Renal cortex interstitium (tissue), 11 donors: ENCODE measurements around the gene MAST3. TPM values are rescaled to one million over a fixed set of nuclear protein-coding genes. Genes with fewer than 3 reads are reported as not detected.
"Not testable (repeated sequence)": the region's sequence is repeated elsewhere in the genome, so short reads cannot be mapped to it uniquely, and the experiment has no call there.

Experiments used
- DNase-seq, 11 donors: peaks; one replicate each; pipeline ENCODE4 v3.0.0-alpha.2; 2013; ENCODE audit warnings: low read depth in 9 of 11, low spot score in 4 of 11; ENCODE audit errors: extremely low read depth in 1 of 11
- polyA plus RNA-seq, 3 donors: library from polyadenylated mRNA; unstranded; fragments of 120-200 nt; gene quantifications; one replicate each; pipeline ENCODE4 v1.2.1, GENCODE V29; 2013; ENCODE audit not compliant: insufficient read length in 3 of 3

Gene MAST3
- polyA plus RNA-seq, 3 donors, result 4.6 to 9.2 (median 5.5) TPM

DNA sequence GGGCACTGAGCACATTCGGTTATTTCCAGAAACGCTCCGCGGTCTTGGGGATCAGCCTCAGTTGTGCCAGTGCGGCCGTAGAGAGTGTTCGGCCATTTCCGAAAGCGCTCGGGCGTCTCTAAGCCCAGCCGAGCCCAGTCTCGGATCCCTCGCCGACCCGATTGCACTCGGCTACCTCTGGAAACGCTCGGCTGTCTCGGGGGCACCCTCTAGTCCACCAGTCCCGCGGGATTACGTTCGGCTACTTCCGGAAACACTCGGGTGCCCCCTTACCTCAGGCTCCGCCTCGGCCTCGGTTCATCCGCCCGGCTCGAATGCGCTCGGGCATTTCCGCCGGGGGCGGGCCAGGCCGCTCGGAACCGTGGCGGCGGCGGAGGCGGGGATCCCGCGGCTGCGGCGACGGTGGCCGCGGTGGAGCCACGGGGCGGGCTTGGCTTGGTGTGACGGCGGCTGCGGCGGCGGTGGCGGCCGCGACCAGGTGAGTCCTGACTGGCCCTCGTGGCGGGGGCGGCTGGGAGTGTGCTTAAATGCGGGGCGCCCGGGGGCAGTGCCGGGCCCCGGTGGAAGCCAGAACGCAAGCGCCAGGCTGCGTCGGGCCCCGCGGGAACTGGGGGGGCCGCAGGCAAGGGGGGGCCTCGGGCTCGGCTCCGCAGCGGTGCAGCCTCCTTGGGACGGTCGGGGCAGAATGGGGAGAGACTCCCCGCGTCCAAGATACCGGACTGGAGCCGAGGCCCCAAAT, 55.4 kb downstream of the MAST3 start, which contains the start of gene PIK3R2:
TSS of gene PIK3R2 (plus strand) at position 347 of the 739 bp plus-strand sequence. CDS start 2,717 bp downstream, outside the sequence.
- DNase-seq, result peak; percentile 98 to 100 (median 99)

GRCh38 chr19:18153556-18154134, 56.1 kb downstream of the MAST3 start:
- no peak for DNase-seq

DNA sequence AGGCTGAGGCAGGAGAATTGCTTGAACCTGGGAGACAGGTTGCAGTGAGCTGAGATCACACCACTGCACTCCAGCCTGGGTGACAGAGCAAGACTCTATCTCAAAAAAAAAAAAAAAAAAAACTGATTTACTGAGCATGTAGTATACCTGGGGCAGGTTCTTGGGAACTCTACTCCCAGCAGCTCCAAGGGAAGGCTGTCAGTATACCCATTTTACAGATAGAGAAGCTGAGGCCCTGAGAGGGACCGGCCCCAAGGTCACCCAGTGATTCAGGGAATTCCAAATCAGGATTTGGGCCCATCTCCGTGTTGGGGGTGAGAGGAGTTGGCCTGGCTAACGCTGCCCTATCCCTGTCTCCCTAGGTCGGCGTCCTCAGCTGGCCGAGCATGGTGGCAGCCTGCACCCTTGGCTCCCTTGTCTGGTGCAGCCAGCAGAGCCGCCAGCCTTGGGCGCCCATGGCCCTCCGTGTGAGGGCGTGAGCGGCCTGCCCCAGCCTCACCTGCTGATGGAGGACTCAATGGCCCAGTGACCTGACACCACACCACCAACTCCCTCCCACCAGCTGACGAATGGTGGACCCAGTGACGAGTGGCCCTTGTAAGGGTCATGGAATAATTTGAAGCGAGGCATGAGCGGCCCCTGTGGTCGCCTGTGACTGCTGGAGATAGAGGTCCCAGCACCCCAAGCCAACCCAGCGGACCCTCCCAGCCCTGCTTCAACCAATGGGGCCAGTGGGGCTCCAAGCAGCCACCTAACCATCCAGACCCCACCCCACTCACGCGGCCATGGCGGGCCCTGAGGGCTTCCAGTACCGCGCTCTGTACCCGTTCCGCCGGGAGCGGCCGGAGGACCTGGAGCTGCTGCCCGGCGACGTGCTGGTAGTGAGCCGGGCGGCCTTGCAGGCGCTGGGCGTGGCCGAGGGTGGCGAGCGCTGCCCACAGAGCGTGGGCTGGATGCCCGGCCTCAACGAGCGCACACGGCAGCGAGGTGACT, 57.8 kb downstream of the MAST3 start:
- no peak for DNase-seq

DNA sequence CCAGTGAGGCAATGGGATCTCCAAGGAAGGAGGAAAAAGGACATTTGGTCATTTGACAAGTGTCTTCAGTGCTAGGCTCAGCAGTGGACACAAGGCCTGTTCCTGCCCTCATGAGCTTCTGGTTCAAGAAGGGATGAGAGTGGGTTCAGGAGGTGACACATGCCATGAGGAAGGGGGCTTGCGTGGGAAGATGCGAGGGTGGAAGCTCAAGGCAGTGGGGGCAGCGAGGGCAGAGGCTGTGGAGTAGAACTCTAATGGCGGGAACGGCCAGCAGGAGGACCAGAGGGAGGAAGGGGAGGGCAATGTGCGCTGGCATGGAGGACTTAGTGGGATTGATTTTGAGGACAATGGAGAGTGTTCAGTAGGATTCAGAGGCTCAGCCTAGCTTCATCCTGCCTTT, 58.7 kb downstream of the MAST3 start:
- DNase-seq, result no peak

GRCh38 chr19:18156841-18157464, 59.4 kb downstream of the MAST3 start:
- peak in 7 of 11 donors; percentile 53 to 77 (median 58) for DNase-seq

- DNase-seq, result no peak
Measured at GRCh38 chr19:18157465-18158063, 60.0 kb downstream of the MAST3 start.

GRCh38 chr19:18158467-18158866, 60.9 kb downstream of the MAST3 start:
- no peak for DNase-seq

GRCh38 chr19:18159059-18159616, 61.6 kb downstream of the MAST3 start:
- not testable (repeated sequence) for DNase-seq

DNA sequence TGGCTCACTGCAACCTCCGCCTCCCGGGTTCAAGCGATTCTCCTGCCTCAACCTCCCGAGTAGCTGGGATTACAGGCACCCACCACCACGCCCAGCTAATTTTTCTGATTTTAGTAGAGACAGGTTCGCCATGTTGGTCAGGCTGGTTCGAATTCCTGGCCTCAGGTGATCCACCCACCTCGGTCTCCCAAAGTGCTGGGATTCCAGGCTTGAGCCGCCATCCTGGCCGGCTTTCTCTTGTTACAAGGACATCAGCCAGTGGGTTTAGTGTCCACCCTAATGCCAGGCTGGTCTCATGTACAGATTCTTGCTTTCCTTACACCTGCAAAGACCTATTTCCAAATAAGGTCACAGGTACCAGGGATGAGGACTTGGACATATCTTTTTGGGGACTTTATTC, 62.2 kb downstream of the MAST3 start:
- no peak for DNase-seq

DNA sequence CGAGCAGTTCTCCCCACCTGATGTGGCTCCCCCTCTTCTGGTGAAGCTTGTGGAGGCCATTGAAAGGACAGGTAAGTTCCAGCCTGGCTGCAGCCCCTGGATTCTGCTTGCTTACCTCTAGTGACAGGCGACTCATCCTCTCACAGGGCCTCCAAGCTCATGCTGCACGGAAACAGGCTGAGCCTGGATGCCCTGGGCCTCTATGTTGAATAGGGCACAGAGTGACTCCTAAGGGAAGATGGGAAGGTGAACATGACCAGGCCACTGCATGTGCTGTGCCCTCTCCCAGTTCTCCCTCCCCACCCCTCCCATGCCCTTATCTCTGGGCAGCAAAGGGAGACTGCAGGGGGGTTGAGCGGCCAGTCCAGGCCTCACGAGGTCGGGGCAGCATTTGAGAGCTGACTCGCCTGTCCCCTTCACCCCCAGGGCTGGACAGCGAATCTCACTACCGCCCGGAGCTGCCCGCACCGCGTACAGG, 63.0 kb downstream of the MAST3 start:
- no peak for DNase-seq

DNA sequence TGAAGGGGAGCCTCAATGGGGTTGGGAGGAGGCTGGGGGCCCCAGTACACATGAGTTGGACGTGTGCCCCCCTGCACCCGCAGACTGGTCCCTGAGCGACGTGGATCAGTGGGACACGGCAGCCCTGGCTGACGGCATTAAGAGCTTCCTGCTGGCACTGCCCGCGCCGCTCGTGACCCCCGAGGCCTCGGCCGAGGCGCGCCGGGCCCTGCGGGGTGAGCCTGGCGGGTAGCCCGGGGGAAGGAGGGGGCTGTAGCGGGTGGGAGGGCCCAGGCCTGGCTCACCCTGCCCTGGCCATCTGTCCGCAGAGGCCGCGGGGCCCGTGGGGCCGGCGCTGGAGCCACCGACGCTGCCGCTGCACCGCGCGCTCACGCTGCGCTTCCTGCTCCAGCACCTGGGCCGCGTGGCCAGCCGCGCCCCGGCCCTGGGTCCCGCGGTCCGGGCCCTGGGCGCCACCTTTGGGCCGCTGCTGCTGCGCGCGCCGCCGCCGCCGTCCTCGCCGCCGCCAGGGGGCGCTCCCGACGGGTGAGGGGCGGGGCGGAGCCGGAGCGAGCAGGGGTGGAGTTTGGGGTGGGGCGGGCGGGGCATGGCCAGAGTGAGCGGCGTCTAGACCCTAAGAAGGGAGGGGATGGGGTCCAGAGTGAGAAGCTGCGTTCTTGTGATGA, 63.5 kb downstream of the MAST3 start:
- DNase-seq, result peak in 3 of 11 donors; percentile 54 to 66 (median 62)

DNA sequence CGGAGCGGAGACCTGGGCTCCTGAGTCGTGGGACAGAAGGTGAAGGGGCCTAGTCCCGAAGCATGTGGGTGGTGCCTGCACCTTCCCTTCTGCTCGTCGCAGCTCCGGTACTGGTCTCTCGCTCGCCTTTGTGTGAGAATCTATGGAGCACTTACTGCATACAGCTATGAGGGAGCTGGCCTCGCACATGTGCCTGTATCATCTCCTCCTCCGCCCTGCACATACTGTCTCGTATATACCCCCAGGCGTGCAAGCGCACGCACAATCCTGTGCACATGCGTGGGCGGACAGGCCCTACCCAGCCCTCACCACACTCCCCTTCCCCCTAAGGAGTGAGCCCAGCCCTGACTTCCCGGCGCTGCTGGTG, 64.0 kb downstream of the MAST3 start:
- DNase-seq, result no peak

GRCh38 chr19:18164072-18164471, 66.5 kb downstream of the MAST3 start:
- no peak for DNase-seq

DNA sequence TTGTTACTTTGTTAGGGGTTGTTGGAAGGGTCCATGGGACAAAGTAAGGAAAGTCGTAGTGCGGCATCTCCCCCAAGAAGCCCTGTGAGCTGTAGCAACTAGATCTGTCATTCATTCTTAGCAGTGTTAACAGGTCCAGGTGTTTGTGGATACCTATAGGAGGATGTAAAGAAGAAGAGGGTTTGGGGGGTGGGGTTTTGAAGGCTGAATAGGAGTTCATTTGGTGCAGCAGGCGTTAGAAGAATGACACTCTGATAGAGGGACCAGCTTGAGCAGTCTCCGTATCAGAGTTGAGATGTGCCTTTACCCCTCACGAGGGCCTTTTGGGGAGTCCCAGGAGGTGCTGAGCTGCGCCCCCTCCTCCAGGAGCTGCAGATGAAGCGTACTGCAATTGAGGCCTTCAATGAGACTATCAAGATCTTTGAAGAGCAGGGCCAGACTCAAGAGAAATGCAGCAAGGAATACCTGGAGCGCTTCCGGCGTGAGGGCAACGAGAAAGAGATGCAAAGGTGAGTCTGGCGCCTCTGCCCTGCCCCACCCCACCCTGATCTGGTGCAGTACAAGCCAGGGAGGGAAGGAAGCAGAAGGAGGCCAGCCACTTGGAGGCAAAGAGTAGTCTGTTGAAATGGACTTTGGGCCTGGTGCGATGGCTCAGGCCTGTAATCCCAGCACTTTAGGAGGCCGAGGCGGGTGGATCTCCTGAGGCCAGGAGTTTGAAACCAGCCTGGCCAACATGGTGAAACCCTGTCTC, 68.4 kb downstream of the MAST3 start:
- no peak for DNase-seq

- DNase-seq, result no peak
Measured at GRCh38 chr19:18167011-18167410, 69.4 kb downstream of the MAST3 start.

DNA sequence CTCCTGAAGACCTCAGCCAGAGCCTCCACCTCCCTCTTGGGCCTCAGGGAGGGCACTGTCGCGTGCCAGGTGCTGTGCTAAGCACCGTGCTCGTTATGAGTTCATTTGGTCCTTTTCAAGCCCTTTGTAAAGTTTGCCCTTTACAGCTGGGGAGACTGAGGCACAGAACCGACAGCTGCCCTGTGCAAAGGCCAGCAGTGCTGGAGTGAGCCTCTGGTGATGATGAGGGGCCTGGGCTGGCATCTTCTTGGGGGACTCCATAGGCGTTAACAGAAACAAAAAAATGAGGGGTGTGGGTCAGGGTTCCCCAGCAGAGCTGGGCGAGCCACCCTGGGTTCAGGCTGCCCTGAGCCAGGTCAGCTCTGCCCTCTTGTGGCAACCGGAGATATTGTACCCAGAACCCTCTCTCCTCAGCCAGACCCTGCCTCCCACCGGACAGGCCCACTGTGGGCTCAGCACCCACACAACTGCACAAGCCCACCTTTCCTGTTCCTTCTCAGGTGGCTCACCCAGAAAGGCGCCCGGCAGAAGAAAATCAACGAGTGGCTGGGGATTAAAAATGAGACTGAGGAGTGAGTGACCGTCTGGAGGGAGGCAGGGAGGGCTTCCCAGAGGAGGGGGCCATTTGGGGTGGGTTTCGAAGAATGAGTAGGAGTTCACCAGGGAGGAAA, 70.5 kb downstream of the MAST3 start:
- DNase-seq, result no peak
